Astrocyte (in vitro differentiated cells and primary cell): ENCODE data around the gene FAR1.

Experiments used
- EZH2 ChIP-seq: IDR thresholded peaks from 2 replicates; pipeline ENCODE4 v1.6.1; 2012; ENCODE audit warnings: mild to moderate bottlenecking, low read length, inconsistent platforms; ENCODE audit not compliant: insufficient read depth
- TF ChIP-seq, protein P1 (sequence below): IDR thresholded peaks from 2 replicates; pipeline ENCODE4 v1.5.1; 2011; ENCODE audit warnings: low read depth, mild to moderate bottlenecking, inconsistent platforms, low read length, moderate library complexity; ENCODE audit not compliant: insufficient read depth

GRCh38 chr11:13699870-13700269 lies 31.4 kb downstream of the FAR1 start:
- TF ChIP-seq, protein P1, sequence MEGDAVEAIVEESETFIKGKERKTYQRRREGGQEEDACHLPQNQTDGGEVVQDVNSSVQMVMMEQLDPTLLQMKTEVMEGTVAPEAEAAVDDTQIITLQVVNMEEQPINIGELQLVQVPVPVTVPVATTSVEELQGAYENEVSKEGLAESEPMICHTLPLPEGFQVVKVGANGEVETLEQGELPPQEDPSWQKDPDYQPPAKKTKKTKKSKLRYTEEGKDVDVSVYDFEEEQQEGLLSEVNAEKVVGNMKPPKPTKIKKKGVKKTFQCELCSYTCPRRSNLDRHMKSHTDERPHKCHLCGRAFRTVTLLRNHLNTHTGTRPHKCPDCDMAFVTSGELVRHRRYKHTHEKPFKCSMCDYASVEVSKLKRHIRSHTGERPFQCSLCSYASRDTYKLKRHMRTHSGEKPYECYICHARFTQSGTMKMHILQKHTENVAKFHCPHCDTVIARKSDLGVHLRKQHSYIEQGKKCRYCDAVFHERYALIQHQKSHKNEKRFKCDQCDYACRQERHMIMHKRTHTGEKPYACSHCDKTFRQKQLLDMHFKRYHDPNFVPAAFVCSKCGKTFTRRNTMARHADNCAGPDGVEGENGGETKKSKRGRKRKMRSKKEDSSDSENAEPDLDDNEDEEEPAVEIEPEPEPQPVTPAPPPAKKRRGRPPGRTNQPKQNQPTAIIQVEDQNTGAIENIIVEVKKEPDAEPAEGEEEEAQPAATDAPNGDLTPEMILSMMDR, result no peak
- TF ChIP-seq EZH2, result no peak
